Measurements from ENCODE around the gene GPR158. TPM values are rescaled to one million over a fixed set of nuclear protein-coding genes. Genes with fewer than 3 reads are reported as not detected.

GPR158 gene
- total RNA-seq, 1 donor from 2014 or later, result 0.12 TPM

DNA sequence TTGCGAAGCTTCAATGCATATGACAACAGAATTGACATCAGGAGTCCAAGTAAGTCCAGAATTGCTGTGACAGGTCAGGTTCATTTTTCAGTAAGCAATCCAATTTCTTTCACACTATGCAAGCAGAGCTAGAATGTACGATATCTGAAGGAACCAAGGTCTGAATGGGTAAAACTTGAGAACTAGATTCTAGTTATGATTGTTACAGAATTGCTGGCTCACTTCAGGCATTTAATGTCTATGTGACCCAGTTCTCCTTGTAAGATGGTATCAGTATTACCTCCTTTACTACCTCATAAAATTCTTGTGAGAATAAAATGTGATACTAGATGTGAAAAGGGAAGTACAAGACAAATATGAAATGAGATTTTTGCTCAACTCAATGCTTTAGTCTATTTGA lies 159.6 kb downstream of the GPR158 start:
- no peak for ATAC-seq

DNA sequence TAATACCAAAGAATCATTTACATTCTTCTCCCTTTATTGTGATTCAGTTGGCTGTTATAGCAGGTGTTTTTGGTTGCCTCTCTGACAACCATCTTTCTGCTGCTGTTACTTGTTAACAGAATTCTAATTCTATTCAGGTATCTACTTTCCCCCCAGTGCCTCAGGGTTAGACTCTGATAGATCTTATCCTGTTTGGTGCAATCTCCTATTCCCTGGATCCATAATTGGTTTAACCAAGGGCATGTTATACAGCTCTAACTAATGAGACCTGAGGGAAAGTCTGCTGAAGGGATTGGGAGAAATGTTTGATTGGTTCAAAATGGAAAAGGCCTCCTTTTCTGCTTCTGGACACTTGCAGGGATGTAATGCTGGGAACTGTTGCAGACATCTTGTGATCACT lies 161.5 kb downstream of the GPR158 start:
- H3K36me3 ChIP-seq, result no peaks in the 10 kb centered on the region
- DNase-seq (no peak), ATAC-seq (no peak)
- H3K27ac ChIP-seq, result no peak overlapping the region
- no peaks in the 10 kb centered on the region for H3K27me3 ChIP-seq (ENCODE audit: low read depth)
- H3K4me1 ChIP-seq, result no peaks in the 10 kb centered on the region
- intact Hi-C loops (cut with DNase I), result no loop called here
- H3K4me3 ChIP-seq, result no peak overlapping the region
- no peaks in the 10 kb centered on the region for H3K9me3 ChIP-seq
- TF ChIP-seq, protein P1, sequence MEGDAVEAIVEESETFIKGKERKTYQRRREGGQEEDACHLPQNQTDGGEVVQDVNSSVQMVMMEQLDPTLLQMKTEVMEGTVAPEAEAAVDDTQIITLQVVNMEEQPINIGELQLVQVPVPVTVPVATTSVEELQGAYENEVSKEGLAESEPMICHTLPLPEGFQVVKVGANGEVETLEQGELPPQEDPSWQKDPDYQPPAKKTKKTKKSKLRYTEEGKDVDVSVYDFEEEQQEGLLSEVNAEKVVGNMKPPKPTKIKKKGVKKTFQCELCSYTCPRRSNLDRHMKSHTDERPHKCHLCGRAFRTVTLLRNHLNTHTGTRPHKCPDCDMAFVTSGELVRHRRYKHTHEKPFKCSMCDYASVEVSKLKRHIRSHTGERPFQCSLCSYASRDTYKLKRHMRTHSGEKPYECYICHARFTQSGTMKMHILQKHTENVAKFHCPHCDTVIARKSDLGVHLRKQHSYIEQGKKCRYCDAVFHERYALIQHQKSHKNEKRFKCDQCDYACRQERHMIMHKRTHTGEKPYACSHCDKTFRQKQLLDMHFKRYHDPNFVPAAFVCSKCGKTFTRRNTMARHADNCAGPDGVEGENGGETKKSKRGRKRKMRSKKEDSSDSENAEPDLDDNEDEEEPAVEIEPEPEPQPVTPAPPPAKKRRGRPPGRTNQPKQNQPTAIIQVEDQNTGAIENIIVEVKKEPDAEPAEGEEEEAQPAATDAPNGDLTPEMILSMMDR (IDR thresholded peaks at IDR 0.05), result no peak

More for the DNA sequence above, 159.6 kb downstream of the GPR158 start:
- intact Hi-C loops (cut with DNase I), result no loop called here
- no peaks in the 10 kb centered on the region for H3K36me3 ChIP-seq
- H3K4me1 ChIP-seq, result no peaks in the 10 kb centered on the region
- TF ChIP-seq, protein P1 (IDR thresholded peaks at IDR 0.05), result no peak
- H3K9me3 ChIP-seq, result no peaks in the 10 kb centered on the region
- no peaks in the 10 kb centered on the region for H3K27me3 ChIP-seq (ENCODE audit: low read depth)
- no peak overlapping the region for H3K4me3 ChIP-seq
- no peak overlapping the region for H3K27ac ChIP-seq
- DNase-seq, result no peak

DNA sequence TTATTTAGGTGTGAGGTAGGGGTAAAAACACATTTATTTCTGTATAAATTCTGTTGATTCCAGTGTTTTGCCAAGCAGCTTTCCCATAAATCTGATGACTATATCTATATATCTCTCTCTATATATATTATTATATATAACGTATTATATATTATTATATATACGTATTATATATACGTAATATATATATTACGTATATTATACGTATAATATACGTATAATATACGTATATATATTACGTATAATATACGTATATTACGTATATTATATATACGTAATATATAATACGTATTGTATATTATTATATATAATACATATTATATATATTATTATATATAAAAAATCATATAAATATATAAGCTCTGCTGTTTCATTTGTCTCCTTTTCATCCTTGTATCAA lies 163.5 kb downstream of the GPR158 start:
- no peak for DNase-seq
- Histone ChIP-seq H3K27ac (no peak overlapping the region), H3K36me3 (no peaks in the 10 kb centered on the region), H3K4me1 (no peaks in the 10 kb centered on the region), H3K4me3 (no peak overlapping the region), H3K27me3 (ENCODE audit: low read depth) (no peaks in the 10 kb centered on the region), H3K9me3 (no peaks in the 10 kb centered on the region)
- TF ChIP-seq, protein P1 (IDR thresholded peaks at IDR 0.05), result no peak
- ATAC-seq, result no peak
- intact Hi-C loops (cut with DNase I), result no loop called here

DNA sequence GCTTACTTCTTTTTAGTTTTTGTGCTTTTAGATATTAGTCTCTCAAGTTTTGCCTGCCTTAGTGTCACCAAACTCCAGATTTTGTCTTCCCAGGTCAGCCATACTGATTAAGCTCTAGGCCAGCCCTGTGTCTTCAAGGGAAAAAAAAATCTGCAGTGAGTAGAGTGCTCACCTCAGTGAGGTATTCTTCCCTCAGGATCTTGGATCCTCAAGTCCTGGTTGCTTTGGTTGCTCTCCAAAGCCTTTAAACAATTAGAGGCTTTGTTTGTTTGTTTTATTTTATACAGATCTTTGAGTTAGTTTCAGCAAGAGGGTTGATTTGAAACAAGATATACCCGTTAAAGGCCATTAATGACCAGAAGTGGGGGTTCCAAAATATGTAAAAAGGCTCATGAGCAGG lies 165.2 kb downstream of the GPR158 start:
- ATAC-seq, result no peak

DNA sequence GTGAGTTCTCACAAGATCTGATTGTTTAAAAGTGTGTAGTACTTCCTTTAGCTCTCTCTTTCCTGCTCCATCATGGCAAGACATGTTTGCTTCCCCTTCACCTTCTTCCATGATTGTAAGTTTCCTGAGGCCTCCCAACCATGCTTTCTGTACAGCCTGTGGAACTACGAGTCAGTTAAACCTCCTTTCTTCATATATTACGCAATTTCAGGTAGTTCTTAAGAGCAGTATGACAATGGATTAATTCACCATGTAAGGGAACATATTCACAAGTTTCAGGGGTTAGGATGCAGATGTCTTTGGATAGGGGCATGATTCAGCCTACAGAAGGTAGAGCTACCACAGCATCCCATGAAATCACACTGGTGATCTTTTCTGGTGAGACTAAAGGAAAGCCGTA lies 174.7 kb downstream of the GPR158 start:
- H3K9me3 ChIP-seq, result no peaks in the 10 kb centered on the region
- no peak for DNase-seq
- no peak for ATAC-seq
- no peaks in the 10 kb centered on the region for H3K36me3 ChIP-seq
- no peak overlapping the region for H3K27ac ChIP-seq
- intact Hi-C loops (cut with DNase I), result no loop called here
- H3K4me3 ChIP-seq, result no peak overlapping the region
- no peaks in the 10 kb centered on the region for H3K27me3 ChIP-seq (ENCODE audit: low read depth)
- H3K4me1 ChIP-seq, result no peaks in the 10 kb centered on the region
- TF ChIP-seq, protein P1 (IDR thresholded peaks at IDR 0.05), result no peak

More for the DNA sequence above, 165.2 kb downstream of the GPR158 start:
- Histone ChIP-seq H3K9me3 (no peaks in the 10 kb centered on the region), H3K4me1 (no peaks in the 10 kb centered on the region), H3K4me3 (no peak overlapping the region), H3K27ac (no peak overlapping the region), H3K36me3 (no peaks in the 10 kb centered on the region), H3K27me3 (ENCODE audit: low read depth) (no peaks in the 10 kb centered on the region)
- DNase-seq, result no peak
- TF ChIP-seq, protein P1 (IDR thresholded peaks at IDR 0.05), result no peak
- intact Hi-C loops (cut with DNase I), result no loop called here

DNA sequence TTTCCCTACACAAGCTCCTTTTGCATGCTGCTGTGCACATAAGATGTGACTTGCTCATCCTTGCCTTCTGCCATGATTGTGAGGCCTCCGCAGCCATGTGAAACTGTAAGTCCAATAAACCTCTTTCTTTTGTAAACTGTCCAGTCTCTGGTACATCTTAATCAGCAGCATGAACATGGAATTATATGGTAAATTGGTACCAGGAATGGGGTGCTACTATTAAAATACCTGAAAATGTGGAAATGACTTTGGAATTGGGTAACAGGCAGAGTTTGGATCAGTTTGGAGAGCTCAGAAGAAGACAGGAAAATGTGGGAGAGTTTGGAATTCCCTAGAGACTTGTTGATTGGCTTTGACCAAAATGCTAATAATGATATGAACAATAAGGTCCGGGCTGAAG lies 181.8 kb downstream of the GPR158 start:
- Histone ChIP-seq H3K36me3 (no peaks in the 10 kb centered on the region), H3K27ac (no peak overlapping the region), H3K4me3 (no peak overlapping the region), H3K4me1 (no peaks in the 10 kb centered on the region), H3K9me3 (peaks cover 28% of the 10 kb centered on the region), H3K27me3 (ENCODE audit: low read depth) (no peaks in the 10 kb centered on the region)
- TF ChIP-seq, protein P1 (IDR thresholded peaks at IDR 0.05), result no peak
- intact Hi-C loops (cut with DNase I), result no loop called here
- DNase-seq (no peak), ATAC-seq (no peak)
